NCI-H1105 (cell line): ENCODE results near the gene CTSE.

ENCODE experiments used
- DNase-seq: peaks from one replicate; lab custom pipeline; 2025; lab: John Stamatoyannopoulos, UW

The CTSE gene

DNA sequence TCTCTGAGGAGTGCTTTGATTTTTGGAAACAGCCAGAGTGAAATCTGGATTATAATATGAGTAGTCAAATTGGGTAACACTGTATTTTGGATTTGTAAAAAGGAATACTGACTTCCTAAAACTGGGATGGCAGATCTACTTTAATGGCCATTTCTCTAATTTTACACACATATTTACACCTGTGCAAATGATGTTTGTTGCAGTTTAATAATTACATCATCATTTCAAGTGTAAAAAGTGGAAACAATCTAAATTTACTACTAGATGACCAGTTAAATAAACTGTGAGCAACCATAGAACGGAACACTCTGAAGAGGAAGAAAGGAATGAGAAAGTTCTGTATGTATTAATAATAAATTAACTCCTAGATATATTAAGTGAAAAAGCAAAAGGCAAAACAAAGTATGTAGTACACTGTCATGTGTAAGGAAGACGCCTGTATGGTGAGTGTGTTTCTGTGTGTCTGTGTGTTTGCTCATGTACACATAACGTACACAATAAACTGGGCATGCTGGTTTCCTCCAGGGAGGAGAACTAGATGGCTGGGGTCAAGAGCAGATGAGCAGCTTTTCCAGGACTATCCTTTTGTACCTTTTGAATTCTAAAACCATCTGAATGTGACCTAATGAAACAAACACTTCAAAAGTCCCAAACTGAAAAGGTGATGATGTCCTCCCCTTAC is 26.4 kb upstream of the CTSE start:
- no peak for DNase-seq

DNA sequence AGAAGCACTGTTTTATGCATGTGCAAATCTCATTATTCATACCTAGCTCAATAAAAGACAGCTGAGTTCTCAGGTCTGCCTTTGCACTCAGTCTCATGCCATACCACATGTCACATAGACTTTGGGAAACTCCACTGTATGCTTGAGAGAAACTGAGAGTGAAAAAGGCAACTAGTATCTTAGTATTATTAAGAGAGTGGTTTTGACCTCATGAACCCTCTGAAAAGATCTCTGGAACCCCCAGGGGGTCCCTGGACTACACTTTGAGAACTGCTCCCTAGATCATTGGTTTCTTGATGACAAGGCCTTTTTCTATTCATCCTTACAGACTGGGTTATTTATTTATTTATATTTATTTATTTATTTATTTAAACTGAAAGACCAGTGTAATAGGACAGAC is 25.6 kb upstream of the CTSE start:
- DNase-seq: no peak

DNA sequence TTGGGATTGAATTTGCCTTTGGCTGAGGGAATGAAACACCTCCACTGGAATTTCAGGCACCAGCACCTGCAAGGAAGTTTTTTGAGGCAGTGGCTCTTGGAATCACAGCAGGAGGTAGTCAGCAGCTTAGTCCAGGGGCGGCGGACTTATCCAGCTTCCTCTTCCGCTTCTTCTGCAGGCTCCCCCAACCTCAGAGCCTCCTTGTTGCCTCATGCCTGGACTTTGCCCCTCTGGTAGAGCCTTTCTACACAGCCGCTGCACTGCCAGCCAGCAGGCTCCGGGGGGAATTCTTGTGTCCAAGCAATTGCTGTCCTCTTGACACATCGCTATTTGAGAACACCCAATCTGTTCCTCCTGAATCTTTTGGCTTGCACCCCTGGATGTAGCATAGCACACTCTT is 24.9 kb upstream of the CTSE start:
- DNase-seq: no peak

- no peak for DNase-seq
Measured at GRCh38 chr1:206047271-206047670, 23.6 kb upstream of the CTSE start.

DNA sequence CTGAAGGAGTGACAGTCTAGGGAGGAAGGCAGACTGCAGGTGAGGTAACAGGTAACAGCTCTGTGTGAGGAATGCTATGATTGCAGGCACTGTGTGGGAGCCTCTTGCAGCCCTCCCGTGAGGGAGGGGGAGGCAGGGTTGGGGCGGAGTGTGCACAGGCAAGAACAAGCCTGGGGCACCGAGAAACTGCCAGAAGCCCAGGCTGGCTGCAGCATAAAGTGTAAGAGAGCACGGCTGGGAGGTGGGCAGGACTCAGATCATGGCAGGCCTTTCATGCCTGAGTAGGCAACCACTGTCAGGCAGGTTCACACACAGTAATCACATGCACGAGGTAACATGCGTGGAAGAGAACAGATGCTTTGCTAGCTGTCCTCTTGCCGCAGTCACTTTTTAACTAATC is 17.9 kb upstream of the CTSE start:
- DNase-seq: no peak

GRCh38 chr1:206040328-206040727 is 16.6 kb upstream of the CTSE start:
- no peak for DNase-seq

- no peak for DNase-seq
Measured at GRCh38 chr1:206039046-206039973, 15.6 kb upstream of the CTSE start.

- no peak for DNase-seq
Measured at GRCh38 chr1:206037581-206037980, 13.9 kb upstream of the CTSE start.

GRCh38 chr1:206036663-206037455 is 13.2 kb upstream of the CTSE start:
- no peak for DNase-seq

GRCh38 chr1:206035027-206035426 is 11.3 kb upstream of the CTSE start:
- peak; percentile 29 for DNase-seq

- no peak for DNase-seq
Measured at GRCh38 chr1:206032380-206033140, 8.9 kb upstream of the CTSE start.

DNA sequence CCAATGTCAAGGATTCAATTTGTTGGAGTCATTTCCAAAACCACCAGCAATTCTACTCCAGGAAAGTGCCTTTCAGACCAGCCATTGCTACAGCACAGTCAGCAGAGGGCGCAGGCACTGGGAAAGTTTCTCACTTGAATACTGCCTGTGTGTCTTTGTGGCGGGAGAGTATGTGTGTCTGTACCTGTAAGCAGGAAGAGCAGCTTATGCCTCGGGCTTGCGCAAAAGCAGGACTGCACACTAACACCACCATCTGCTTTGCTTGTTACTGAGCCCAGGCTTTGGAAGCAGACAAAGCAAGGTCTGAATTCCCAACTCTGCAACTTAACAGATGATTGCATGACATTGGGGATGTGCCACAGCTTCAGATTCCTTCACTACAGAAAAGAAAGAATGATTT is 7.0 kb upstream of the CTSE start:
- peak; percentile 69 for DNase-seq

DNA sequence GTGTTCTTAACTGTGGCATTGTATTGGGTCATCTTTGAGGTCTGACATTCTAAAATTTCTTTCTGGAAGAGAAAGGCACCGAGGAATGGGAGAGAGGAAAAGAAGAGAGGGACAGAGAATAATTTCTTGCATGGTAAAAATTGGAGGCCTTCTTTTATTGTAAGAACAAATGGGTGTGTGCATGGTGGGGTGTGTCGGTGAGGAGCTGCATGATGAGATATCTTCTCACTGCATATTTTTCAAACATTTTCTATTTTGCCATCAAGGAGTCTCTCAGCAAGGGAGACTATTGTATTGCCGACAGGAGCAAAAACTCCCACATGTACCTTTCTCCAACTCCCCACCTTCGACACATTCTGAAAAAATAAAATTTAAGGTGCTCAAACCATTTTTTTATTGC is 6.5 kb upstream of the CTSE start:
- no peak for DNase-seq

DNA sequence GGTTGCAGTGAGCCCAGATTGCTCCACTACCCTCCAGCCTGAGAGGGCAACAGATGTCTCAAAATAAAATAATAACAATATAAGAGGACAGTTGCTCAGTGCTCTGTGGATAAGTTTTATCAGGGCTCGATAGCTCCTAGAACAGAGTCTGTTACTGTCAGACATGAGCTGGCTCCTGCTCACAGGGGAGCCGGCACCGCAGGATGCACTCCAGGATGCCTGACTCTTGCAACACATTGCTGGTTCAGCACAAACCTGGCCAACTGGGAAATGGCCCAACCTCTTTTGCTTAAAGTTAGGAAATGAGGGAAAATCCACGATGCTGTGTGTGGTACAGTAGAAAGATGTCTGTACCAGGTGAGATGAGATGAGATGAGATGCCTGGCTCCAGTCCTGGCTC is 5.8 kb upstream of the CTSE start:
- no peak for DNase-seq

GRCh38 chr1:206025283-206025820 is 1.7 kb upstream of the CTSE start:
- no peak for DNase-seq

GRCh38 chr1:206022766-206023165 is 929 bp downstream of the CTSE start:
- DNase-seq: no peak

GRCh38 chr1:206021626-206022365 is 1.9 kb downstream of the CTSE start:
- DNase-seq: no peak

- DNase-seq: no peak
Measured at GRCh38 chr1:206021008-206021625, 2.6 kb downstream of the CTSE start.

GRCh38 chr1:206020393-206021007 is 3.2 kb downstream of the CTSE start:
- no peak for DNase-seq

DNA sequence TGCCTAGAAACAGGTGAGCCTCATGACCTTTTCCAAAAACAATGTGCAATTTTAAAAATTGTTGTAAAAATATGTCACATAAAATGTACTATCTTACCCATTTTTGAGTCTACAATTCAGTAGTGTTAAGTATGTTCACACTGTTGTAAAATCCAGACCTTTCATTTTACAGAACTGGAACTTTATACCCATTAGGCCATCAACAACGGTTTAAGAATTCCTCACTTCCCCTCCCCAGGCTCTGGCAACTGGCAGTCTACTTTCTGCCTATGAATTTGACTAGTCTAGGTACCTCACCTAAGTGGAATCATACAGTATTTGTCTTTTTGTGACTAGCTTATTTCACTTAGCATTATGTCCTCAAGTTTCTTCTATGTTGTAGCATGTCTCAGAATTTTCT is 8.6 kb downstream of the CTSE start:
- no peak for DNase-seq
